Endodermal cell (in vitro differentiated cells): ENCODE measurements around the gene CCDC181. TPM values are rescaled to one million over a fixed set of nuclear protein-coding genes. Genes with fewer than 3 reads are reported as not detected.

Experiments used
- DNase-seq: peaks from one replicate; pipeline ENCODE4 v3.0.0-alpha.2; 2017
- H3K27ac ChIP-seq: 2 replicates; pipeline ENCODE4 v1.5.1; 2013; ENCODE audit warnings: mild to moderate bottlenecking, low read depth, low read length, moderate library complexity
- H3K27me3 ChIP-seq: 2 replicates; pipeline ENCODE4 v1.6.1; 2013; ENCODE audit warnings: mild to moderate bottlenecking, low read length, moderate library complexity; ENCODE audit not compliant: insufficient read depth, control insufficient read depth, poor library complexity, severe bottlenecking
- H3K36me3 ChIP-seq: 2 replicates; pipeline ENCODE4 v1.7.0; 2013; ENCODE audit warnings: mild to moderate bottlenecking, low read length, moderate library complexity; ENCODE audit not compliant: control insufficient read depth, insufficient read depth
- H3K4me1 ChIP-seq: one replicate; pipeline ENCODE4 v1.7.0; 2013; ENCODE audit warnings: low read length; ENCODE audit not compliant: control insufficient read depth, insufficient read depth
- H3K4me3 ChIP-seq: 2 replicates; pipeline ENCODE4 v1.5.1; 2013; ENCODE audit warnings: mild to moderate bottlenecking, low read length, moderate library complexity
- H3K9ac ChIP-seq: 2 replicates; pipeline ENCODE4 v1.6.1; 2013; ENCODE audit warnings: mild to moderate bottlenecking, low read length, moderate library complexity; ENCODE audit not compliant: poor library complexity, severe bottlenecking; ENCODE audit errors: extremely low read depth
- H3K9me3 ChIP-seq: 2 replicates; pipeline ENCODE4 v1.6.1; 2013; ENCODE audit warnings: mild to moderate bottlenecking, low read length, moderate library complexity; ENCODE audit not compliant: control insufficient read depth
- H3K27ac Mint-ChIP-seq: 2 replicates; pipeline ENCODE4 v1.8.0; 2020; ENCODE audit warnings: mixed read lengths
- H3K27me3 Mint-ChIP-seq: 2 replicates; pipeline ENCODE4 v1.8.0; 2021; ENCODE audit warnings: mild to moderate bottlenecking, mixed read lengths; ENCODE audit not compliant: insufficient read depth
- H3K36me3 Mint-ChIP-seq: 2 replicates; pipeline ENCODE4 v1.8.0; 2020; ENCODE audit warnings: low read depth, mixed read lengths
- H3K4me1 Mint-ChIP-seq: 2 replicates; pipeline ENCODE4 v1.8.0; 2020; ENCODE audit warnings: mixed read lengths
- H3K4me3 Mint-ChIP-seq: 2 replicates; pipeline ENCODE4 v1.8.0; 2020; ENCODE audit warnings: mild to moderate bottlenecking, moderate library complexity, mixed read lengths
- H3K9me3 Mint-ChIP-seq: 2 replicates; pipeline ENCODE4 v1.8.0; 2020; ENCODE audit warnings: mild to moderate bottlenecking, mixed read lengths
- WGBS, 2 experiments: methylation state at CpG; one replicate each; pipeline versions ENCODE4 v1.1.5 to v1.1.7; 2013; ENCODE audit warnings: missing lambda C conversion rate in 2 of 2, mixed read lengths in 1 of 2; ENCODE audit not compliant: insufficient coverage in 1 of 2, insufficient read length in 1 of 2; 5-methylcytosine and 5-hydroxymethylcytosine counted together
- total RNA-seq, 2 donors: library from RNA; stranded (reverse); fragmentation: NEBNext Ultra II Directional in 1 of 2; extraction: Animal tissue kit (Norgen Biotek cat#: 25700) in 1 of 2; gene quantifications; 2 replicates in 1 of 2; 3 replicates in 1 of 2; pipeline ENCODE4 v1.2.1, GENCODE V29; 2021
- TF ChIP-seq, protein P1 (sequence below): fragments of 200-600 bp; sonication (generic); conservative IDR thresholded peaks from 2 replicates; pipeline ENCODE4 v1.5.0; 2021; ENCODE audit warnings: antibody characterized with exemption, mild to moderate bottlenecking

CCDC181 gene
- total RNA-seq, 2 donors from 2014 or later: 4.9 to 7.8 TPM

- TF ChIP-seq, protein P1, sequence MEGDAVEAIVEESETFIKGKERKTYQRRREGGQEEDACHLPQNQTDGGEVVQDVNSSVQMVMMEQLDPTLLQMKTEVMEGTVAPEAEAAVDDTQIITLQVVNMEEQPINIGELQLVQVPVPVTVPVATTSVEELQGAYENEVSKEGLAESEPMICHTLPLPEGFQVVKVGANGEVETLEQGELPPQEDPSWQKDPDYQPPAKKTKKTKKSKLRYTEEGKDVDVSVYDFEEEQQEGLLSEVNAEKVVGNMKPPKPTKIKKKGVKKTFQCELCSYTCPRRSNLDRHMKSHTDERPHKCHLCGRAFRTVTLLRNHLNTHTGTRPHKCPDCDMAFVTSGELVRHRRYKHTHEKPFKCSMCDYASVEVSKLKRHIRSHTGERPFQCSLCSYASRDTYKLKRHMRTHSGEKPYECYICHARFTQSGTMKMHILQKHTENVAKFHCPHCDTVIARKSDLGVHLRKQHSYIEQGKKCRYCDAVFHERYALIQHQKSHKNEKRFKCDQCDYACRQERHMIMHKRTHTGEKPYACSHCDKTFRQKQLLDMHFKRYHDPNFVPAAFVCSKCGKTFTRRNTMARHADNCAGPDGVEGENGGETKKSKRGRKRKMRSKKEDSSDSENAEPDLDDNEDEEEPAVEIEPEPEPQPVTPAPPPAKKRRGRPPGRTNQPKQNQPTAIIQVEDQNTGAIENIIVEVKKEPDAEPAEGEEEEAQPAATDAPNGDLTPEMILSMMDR: no peak
- H3K9me3 Mint-ChIP-seq: peaks cover 7% of the 10 kb centered on the region
- peaks cover 1% of the 10 kb centered on the region for H3K36me3 Mint-ChIP-seq
- Histone ChIP-seq H3K4me1 (no peaks in the 10 kb centered on the region), H3K9ac (no peak overlapping the region), H3K36me3 (peaks cover 4% of the 10 kb centered on the region), H3K9me3 (peaks cover 11% of the 10 kb centered on the region), H3K27ac (no peak overlapping the region), H3K4me3 (no peak overlapping the region), H3K27me3 (no peaks in the 10 kb centered on the region)
- no peak overlapping the region for H3K4me3 Mint-ChIP-seq
- no peaks in the 10 kb centered on the region for H3K27me3 Mint-ChIP-seq
- H3K27ac Mint-ChIP-seq: no peak overlapping the region
- peaks cover 12% of the 10 kb centered on the region for H3K4me1 Mint-ChIP-seq
- 96 to 98% methylated on average over 3 of the region's 3 CpGs for WGBS, 2 experiments
- DNase-seq: no peak
Measured at GRCh38 chr1:169346036-169346589, 81.2 kb downstream of the CCDC181 start.

DNA sequence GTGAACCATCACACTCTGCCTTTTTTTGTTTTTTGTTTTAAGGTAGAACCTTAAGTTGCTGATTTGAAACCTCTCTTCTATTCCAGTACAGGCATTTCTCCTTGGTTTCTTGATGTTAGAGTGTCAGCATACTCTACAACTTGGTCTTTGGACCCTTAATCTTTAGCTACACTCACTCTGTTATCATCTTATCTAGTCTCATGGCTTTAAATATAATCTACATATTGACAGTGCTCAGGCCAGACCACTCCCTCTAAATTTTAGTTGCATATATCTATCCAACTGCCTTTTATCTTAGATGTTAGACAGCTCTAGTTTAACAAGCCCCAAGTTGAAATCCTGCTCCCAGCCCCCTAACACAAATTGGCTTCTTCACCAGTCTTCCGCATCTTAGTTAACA lies 81.8 kb downstream of the CCDC181 start:
- Histone ChIP-seq H3K36me3 (peaks cover 4% of the 10 kb centered on the region), H3K27me3 (no peaks in the 10 kb centered on the region), H3K9me3 (peaks cover 17% of the 10 kb centered on the region), H3K4me1 (no peaks in the 10 kb centered on the region), H3K27ac (no peak overlapping the region), H3K4me3 (peak overlapping the region; percentile 12), H3K9ac (no peak overlapping the region)
- no peaks in the 10 kb centered on the region for H3K27me3 Mint-ChIP-seq
- no peak overlapping the region for H3K4me3 Mint-ChIP-seq
- H3K36me3 Mint-ChIP-seq: peaks cover 7% of the 10 kb centered on the region
- peaks cover 12% of the 10 kb centered on the region for H3K4me1 Mint-ChIP-seq
- no peak for DNase-seq
- 98 to 100% methylated on average over 1 of the region's 1 CpG for WGBS, 2 experiments
- no peak overlapping the region for H3K27ac Mint-ChIP-seq
- TF ChIP-seq, protein P1: no peak
- H3K9me3 Mint-ChIP-seq: peaks cover 14% of the 10 kb centered on the region

Other genes starting within 250 kb of the CCDC181 start
- 10 to 100 TPM; 28.1 to 32.3 TPM for gene NME7, start 59.7 kb downstream of the CCDC181 start, total RNA-seq
- gene BLZF1, start 59.3 kb downstream of the CCDC181 start, total RNA-seq: 10 to 100 TPM; 16.8 to 18.4 TPM
- gene SLC19A2, start 58.5 kb upstream of the CCDC181 start, total RNA-seq: 10 to 100 TPM; 11.5 to 12.9 TPM
- under 1 TPM; 0.04 to 0.09 TPM for gene F5, start 159.0 kb upstream of the CCDC181 start, total RNA-seq
- gene SELP, start 202.7 kb upstream of the CCDC181 start, total RNA-seq: not detected